SK-N-SH treated with all-trans-retinoic acid at 6 μM for 48 hours (cell line): ENCODE data around the gene BRINP3.

Source experiments
- ARNTL ChIP-seq: fragments of 450-650 bp; formaldehyde crosslinking; IDR thresholded peaks from 2 replicates; pipeline ENCODE4 v1.5.0; 2020; ENCODE audit warnings: low read depth, mild to moderate bottlenecking, moderate library complexity, borderline replicate concordance
- TOX ChIP-seq: fragments of 250-450 bp; sonication (Bioruptor Pico); IDR thresholded peaks from 2 replicates; pipeline ENCODE4 v1.8.0; 2021; ENCODE audit warnings: mild to moderate bottlenecking, moderate library complexity, borderline replicate concordance
- ZFP3 ChIP-seq: fragments of 250-450 bp; sonication (Bioruptor Pico); IDR thresholded peaks from 2 replicates; pipeline ENCODE4 v1.5.0; 2020; ENCODE audit warnings: mild to moderate bottlenecking, moderate library complexity
- ZNF565 ChIP-seq: fragments of 450-650 bp; formaldehyde crosslinking; conservative IDR thresholded peaks from 2 replicates; pipeline ENCODE4 v1.5.0; 2020; ENCODE audit warnings: low read depth, mild to moderate bottlenecking, moderate library complexity
- TF ChIP-seq, protein P1 (sequence below): fragments of 250-450 bp; sonication (Bioruptor Pico); IDR thresholded peaks from 2 replicates; pipeline ENCODE4 v1.5.1; 2020; ENCODE audit warnings: low read depth, mild to moderate bottlenecking, moderate library complexity

- TF ChIP-seq ARNTL = no peak
- TF ChIP-seq, protein P1, sequence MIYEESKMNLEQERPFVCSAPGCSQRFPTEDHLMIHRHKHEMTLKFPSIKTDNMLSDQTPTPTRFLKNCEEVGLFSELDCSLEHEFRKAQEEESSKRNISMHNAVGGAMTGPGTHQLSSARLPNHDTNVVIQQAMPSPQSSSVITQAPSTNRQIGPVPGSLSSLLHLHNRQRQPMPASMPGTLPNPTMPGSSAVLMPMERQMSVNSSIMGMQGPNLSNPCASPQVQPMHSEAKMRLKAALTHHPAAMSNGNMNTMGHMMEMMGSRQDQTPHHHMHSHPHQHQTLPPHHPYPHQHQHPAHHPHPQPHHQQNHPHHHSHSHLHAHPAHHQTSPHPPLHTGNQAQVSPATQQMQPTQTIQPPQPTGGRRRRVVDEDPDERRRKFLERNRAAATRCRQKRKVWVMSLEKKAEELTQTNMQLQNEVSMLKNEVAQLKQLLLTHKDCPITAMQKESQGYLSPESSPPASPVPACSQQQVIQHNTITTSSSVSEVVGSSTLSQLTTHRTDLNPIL (CRISPR knock-in tag) = no peak
- TF ChIP-seq ZFP3 (CRISPR knock-in tag) = no peak
- TF ChIP-seq ZNF565 = no peak
- no peak for TF ChIP-seq TOX (CRISPR knock-in tag)
Observed at GRCh38 chr1:190328361-190328760, 149.3 kb downstream of the BRINP3 start.
